Measurements from ENCODE around the gene FHIT.

The FHIT gene

DNA sequence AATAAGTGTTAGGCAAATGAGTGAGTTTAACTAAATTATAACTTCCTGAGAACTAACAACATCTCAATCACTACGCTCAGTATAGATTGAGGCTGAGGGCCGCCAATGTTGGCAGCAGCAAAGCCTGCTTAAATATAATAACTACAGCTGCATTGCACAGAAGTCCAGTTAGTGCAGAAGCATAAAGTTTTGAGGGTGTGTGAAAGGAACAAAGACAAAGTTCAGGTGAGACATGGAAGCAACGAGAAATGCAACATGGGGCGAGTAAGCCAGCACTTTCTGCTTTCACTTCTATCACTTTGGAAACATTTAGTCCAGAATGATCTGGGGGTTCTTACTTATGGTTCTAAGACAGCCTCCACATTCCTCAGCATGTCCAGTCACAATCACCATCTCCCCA lies 1149.1 kb downstream of the FHIT start:
- no peak for DNase-seq (ENCODE audit: low spot score)

DNA sequence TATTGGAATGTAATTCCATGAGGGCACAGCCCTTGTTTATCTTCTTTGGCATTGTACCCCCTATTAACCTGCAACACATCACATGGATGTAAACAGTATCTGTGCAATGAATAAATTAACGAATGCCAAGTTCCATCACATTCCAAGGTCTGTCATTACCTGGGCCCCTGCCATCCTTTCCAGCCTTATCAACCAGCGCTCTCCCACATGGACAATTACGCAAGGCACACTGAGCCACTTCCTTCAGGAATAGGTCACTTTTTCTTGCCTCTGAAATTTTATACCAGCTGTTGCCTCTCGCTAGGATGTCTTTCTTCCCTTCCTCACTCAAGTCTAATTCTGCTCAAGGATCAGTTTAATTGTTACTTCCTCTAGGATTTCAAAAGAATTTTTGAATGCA lies 1149.6 kb downstream of the FHIT start:
- DNase-seq (ENCODE audit: low spot score), result no peak

DNA sequence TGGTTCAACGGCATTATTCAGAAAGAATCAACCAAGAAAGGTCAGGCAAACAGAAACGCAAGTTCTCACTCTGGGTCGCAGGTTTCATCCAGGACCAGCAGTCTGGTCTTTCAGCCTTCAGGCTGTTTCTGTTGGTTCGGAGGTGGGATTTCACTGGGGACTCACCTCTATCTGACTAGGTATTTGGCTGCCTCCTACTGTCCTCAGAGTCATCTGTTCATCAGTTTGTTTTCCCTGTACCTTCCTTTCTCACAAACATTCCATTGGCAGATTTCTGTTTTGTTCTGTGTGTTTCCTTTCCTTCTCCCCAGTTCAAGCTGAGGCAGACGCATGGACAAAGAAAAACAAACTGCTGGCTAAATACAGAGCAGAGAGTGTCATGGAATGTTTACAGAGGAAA lies 1154.8 kb downstream of the FHIT start:
- DNase-seq (ENCODE audit: low spot score), result no peak

DNA sequence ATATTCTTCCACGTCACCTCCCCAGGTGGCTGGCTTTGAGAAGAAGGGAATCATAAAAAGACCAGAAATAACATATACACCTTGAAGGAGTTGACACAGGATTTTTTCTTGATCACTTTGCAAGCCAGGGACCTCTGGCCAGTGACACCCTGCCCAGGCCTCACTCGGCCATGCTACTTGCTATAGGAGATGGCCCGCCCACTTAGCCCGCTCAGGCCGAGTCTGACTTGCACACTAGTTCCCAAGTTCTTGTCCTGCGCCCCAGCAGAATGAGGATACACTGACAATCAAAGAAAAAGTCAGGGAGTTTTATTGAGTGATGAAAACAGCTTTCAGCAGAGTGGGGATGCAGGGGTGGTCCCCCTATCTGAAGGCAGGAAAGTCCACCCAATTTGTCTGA lies 1155.3 kb downstream of the FHIT start:
- no peak for DNase-seq (ENCODE audit: low spot score)

DNA sequence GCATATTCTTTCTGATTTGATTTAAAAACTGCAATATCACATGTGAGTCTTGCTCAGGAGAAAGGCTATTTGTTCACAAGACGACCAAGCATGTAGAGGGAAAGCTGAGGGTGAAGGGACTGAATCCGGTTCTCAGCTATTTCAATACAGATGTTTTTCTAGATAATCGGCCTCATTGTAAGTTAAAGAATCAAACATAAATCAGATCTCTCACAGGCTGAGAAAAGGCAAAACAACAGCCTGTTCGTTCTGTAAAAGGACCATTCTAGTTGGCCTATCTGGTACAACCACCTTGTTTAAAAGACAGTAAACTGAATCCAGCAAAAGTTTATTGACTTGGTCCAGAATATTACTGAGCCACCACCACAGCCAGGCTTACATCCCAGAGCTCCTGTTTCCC lies 1155.7 kb downstream of the FHIT start:
- no peak for DNase-seq (ENCODE audit: low spot score)

DNA sequence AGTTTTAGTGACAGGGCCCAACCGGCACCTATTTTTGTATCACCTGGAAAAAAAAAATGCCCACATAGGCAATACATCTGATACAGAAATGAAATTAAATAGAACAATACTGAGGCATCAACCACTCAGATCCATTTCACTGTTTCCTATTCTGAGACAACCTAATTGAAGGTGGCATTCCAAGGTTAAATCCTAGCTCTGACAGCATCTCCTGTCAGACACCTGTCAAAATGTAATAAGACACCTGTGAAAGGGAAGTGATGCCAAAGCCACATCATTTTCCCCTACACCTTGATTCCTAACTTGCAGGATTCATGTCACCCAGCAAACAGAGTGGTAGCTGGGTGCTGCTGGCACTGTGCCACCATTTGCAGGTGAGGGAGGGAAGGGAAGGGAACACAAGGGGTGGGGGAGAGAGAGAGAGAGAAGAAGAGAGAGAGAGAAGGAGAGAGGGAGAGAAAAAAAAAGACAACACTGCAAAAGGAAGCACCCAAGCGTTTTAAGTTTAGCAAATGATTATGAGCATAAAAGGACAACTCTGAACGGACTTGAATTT lies 1156.8 kb downstream of the FHIT start:
- no peak for DNase-seq (ENCODE audit: low spot score)

DNA sequence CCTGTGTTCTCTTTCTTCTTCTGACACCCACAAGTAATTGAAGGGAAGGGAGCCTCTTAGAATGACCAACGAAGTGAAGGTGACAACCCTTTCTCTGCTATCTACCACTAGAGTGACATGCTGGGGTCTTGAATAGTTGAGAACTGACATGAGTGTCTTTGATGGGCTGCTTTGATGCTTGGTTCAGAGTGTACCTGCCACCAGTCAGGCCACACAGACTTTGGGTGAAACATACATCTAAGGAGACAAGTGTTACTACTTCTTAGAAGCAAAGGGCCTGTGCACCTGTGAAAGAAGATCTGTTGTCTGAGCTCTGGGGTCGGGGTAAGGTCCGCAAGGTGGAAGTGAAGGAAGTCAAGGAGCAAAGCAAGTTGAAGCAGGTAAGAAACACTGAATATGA lies 1160.7 kb downstream of the FHIT start:
- no peak for DNase-seq (ENCODE audit: low spot score)

DNA sequence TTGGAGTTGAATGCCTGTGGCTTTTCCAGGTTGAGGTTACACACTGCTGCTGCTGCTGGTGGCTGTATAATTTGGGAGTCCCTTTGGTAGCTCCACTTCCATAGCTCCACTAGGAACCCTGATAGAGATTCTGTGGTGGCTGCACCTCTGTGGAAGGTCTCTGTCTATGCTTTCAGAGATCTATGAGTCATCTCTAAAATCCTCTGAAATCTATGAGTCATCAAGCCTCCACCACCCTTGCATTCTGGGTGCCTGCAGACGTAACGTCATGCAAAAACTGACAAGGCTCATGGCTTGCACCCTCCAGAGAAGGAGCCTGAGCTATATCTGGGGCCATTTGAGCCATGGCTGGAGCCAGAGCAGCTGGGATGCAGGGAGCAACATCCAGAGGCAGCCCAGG lies 1164.4 kb downstream of the FHIT start:
- DNase-seq (ENCODE audit: low spot score), result peak; percentile 2

DNA sequence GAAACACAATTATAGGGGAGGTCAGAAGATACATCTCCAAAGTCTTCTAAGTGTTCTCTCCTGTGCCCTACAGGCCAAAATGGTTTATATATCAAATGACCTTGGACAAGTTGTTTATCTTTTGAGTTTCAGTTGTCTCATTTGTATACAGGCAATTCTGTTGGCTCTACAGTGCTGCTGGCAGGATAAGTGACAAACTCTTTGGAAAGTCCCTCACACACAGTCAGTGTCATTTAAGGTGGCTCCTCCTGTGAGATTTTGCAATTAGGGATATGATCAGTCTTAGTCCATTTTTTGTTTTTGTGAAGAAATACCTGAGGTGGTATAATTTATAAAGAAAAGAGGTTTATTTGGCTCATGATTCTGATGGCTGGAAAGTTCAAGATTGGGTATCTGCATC lies 1165.6 kb downstream of the FHIT start:
- no peak for DNase-seq (ENCODE audit: low spot score)

DNA sequence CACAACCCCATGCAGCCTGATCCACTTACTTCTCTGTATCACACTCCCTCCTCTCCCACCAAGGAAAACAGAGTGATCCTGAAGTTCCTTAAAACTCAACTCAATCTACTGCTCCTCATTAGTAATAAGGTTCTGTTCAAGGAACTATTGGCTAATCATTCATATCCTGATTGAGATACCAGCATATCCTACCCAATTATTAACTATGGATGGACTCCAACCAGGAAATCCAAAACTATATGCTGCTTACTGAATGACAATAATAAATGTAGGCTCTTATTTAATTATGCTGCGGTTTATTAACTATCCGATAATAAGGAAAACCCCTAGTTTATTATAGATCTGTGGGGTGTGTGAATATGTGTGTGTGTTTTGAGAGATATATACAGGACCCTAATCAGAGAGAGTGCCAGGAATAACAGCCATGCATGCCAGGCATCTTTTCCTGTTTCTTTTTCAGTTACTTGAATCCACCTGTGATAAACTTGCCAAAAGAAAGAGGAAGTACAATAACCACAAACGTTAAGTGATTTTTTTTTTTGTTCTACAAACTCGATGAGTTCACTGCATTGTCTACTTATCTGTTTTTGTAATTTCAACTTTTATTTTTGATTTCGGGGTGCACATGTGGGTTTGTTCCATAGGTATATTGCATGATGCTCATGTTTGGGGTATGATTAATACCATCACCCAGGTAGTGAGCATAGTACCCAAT lies 1169.7 kb downstream of the FHIT start:
- DNase-seq (ENCODE audit: low spot score), result no peak

DNA sequence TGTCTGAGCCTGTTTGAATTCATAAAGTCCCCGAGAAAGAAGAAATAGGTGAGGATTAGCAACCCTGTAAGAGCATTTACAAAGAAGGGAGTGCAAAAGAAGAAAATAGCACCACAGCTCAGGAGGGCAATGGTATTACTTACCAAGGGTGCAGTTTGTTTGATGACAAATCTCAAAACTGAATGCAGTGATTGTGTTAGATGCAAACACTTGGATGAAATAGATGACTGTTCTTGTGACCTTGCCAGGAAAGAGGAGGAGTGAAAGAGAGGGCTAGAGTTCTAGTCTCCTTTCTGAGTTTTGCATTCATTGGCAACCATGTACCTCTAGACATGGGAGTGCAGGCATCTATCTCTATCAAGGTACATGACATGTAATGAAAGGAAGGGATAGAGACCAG lies 1170.6 kb downstream of the FHIT start:
- DNase-seq (ENCODE audit: low spot score), result no peak

DNA sequence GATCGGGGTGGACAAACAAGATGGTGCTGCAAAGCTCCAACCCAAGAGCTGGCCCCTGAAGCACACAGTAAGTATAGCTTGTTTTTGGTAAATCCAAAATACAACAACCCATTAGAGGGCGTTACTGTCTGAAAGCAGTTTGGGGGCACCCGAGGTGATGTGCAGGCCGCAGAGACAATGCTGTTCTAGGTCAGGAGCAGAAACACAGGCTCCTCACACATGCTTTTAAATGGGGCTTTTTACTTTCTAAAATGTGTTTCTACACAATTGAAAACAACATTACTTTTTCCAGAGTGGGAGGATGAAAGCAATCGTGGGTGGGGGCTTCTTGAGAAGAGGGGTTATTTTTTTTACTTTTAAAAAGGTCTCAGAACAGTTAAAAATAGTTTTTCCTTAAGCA lies 1172.2 kb downstream of the FHIT start:
- no peak for DNase-seq (ENCODE audit: low spot score)

DNA sequence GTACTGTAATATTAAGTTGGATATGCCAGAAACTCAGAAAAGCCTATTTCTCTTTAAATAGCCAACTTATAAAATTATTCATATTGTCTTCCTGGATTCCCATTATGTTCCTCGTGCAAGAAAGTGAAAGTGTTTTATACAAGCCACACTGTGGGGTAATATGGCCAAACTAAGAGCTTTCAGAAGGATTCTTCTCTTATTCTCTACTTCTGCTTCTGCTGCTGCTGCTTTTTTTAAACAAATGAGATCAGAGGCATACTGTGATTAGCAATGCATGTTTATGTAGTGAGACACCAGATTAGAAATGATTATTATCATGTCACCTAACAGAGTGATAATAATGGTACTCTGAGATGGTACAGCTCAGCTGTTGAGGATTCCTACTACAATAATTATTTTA lies 1174.9 kb downstream of the FHIT start:
- DNase-seq (ENCODE audit: low spot score), result no peak

DNA sequence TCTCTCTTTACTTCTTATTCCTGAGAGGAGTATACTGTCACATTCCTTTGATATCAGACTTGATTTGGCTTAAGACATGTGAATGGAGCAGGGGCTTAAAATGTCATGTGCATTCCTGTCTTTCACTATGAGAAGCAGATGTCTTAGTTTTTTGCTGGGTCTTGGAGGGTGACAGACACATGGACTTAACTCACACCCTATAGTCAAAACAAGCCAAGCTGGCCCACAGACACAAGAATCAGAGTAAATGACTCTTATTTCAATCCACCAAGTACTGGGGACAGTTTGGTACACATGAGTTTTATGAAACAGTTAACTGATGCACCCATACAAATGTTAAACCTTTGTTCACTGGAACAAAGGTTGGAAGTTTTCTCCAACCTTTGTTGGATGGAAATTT lies 1177.3 kb downstream of the FHIT start:
- DNase-seq (ENCODE audit: low spot score), result no peak

DNA sequence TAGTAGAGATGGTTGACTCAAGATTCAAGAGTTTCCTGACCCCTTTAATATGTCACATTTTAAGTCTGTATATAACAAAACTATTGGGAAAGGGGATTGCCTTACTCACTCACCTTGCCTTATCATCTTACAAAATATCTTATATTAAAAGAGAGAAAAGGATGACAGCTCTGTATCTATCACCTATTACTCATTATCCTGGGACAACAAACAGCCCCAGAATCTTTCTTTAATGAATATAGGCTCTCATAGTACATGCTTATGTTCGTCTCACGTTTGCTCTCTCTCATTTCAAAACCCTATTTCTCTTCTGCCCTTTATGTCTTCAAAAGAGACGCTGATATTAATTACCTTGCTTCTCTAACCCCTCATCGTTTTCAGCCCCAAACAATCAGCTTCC lies 1178.0 kb downstream of the FHIT start:
- DNase-seq (ENCODE audit: low spot score), result no peak

DNA sequence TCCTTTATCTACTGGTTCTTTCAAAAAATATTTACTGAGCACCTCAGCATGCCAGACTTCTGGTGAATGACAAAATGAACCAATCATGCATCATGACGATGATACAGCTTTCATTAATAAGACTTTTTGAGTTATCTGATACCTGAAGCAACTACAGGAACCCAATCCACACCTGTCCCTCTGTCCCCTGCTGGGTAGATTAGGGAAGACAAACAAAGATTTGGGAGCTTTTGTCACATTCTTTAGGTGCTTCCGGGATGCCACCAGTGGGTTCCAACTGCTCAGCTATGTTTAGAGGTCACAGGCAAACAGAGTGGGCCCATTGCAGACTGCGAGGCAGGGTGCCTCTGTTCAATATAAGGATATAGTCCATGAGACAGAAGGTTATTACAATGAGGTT lies 1180.9 kb downstream of the FHIT start:
- DNase-seq (ENCODE audit: low spot score), result no peak

DNA sequence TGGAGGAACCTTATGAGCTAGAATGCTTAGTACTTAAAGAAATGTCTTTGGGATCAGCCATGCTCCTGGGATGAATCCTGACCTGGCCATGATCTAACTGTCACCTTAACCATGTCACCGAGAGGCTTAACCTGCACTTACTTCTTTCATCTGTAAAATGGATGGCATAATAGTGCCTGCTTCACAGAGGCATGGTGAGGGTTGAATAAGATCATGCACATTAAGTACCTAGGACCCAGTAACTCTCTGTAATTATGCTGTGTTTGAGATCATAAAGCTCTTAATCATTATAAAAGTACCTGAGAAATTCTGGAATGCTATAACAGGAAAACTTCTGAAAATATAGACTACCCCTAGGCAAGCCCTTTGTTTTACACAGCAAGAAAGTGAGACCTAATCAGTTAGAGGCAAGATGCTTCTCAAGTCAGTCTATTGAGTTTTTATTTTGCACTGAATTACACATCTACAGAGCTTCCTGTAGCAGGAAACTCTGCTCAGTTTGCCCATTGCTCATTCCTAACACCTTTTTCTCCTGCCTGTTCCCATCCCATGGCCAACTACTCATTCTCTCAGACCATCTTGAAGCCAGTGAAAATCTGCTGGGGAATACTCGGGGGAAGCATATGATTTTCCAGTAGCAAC lies 1185.9 kb downstream of the FHIT start:
- no peak for DNase-seq (ENCODE audit: low spot score)

DNA sequence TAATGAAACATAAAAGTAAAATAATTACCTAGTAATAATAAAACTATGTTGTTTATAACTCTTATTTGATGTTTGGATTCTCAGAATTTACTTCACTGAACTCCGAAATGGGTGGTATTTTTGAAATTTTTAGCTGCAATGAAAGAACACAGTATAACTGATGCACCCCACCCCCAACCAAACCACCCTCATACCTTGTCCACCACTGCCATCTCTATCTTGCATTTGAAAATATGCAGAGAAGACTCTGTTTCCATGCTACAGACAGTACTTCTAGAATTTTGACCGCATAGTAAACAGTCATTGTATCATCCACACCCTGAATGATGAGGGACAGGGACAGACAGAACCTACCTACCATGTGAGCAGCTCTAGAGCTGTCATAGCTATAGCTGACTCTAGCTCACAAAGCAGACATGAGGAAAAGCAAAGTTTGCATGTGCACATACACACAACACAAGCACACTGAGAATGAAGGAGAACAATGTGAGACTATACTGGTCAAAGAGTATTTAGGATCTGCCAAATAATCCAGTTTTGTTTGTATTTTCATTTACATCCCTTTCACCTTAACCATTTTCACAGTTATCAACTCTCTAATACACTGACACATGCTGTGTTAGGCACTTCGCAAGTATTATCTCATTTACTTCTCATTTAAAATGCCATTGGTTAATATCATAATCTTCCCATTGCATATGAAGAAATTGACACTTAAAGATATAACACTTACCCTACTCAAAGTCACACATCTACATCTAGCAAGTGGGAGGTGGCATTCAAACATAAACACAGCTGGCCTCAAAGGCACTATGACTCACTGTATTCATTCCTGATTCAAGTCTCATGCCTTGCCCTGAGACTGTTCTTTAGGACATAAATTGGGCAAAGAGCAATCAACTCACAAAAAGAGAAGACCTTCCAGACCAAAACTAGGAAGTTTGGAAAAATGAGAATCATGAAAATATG lies 1186.8 kb downstream of the FHIT start:
- DNase-seq (ENCODE audit: low spot score), result no peak

DNA sequence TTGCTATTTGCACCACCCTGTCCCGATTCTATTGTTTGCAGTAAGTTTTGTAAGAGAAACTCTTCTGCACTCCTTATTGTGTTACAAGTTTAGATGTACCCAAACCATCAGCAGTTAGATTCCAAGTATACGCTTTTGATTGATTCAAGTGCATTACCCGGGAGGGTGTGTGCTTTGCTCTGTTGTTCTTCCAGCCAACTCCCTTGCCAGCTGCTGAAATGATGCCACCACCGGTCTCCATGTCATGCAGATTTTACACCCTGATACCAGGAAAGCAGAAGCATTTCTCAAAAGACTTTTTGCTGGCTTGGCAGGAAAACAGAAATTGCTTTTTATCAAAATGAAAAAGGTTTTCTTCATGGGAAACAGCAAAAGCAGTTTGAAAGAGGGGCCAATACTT lies 1194.8 kb downstream of the FHIT start:
- DNase-seq (ENCODE audit: low spot score), result no peak

DNA sequence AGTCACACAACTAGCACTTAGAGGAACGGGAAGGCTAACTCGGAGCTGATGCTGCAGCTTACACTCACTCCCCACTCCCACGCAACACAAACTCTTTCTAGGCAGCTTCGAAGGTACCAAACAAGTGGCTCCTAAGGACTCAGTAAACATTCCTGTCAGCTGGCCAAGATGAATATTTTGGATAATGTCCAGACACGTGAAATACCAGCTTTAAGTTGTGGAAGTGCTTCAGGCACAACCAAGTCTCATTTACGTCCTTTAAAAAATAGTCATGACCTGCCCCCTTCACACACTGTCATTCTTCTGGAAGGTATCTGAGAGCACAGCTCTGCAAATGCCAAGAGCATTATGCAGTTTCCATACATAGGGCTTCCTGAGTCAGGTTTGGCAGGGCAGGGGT lies 1195.5 kb downstream of the FHIT start:
- no peak for DNase-seq (ENCODE audit: low spot score)

DNA sequence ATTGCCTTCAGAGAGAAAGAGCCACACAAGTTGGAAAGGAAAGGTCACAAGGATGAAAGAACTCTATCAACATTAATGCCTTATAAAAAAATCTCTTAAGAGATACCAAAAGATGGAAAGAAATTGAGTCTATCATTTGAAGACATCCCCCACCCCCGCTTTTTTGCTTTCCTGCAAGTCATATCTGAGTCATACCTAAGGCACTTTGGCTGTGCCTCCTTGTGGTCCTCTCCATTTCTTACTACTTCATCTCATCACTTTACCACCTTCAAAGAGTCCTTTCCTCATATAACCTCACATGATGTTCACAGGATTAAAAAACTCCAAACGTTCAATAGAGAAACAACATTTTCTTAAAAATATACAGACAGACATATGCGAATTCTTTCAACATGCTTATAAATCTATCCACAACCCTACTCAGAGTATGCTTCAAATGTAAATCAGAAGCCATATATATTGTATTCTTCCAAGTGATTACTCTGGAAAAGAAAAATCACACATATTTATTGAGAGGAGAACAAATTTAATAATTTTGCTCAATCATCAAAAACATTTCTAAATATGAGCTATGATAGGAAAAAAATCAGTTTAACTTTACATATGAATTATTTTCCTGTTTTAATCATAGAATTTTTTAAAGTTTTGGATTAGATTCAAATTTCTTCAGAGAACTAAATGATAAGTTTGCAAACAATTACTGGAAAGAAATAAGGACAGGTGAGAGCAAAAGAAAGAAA lies 1197.6 kb downstream of the FHIT start:
- DNase-seq (ENCODE audit: low spot score), result no peak

DNA sequence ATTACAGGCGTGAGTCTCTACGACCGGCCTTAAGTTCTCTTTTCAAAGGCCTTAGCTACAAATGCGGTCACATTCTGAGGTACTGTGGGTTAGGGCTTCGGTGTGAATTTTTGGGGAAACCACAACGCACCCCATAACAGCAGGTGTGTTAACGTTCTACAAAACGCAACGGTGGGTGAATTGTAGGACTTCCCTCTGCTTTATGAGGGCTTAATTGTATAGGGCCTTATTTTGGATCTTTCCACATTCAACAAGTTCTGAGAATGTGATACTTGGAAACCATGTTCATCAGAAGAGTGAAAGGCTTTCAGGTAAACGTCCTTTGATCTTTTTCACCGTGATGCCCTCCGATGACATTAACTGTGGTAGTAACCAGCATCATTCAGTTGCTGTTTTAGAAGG lies 1202.8 kb downstream of the FHIT start:
- DNase-seq (ENCODE audit: low spot score), result no peak

Data from LoVo (cell line).